Adrenal gland (tissue), 5 donors: ENCODE measurements around the gene ASB1.

Source experiments
- POLR2A ChIP-seq, 2 donors: fragments of 450-650 bp; IDR thresholded peaks; one replicate each; pipeline ENCODE4 v1.6.1; 2017; ENCODE audit warnings: antibody characterized with exemption in 2 of 2, mild to moderate bottlenecking in 2 of 2, moderate library complexity in 1 of 2
- TF ChIP-seq, protein P1 (sequence below), 6 experiments: fragments of 450-650 bp in 4 of 6; fragments of 200-600 bp in 2 of 6; sonication (generic) in 1 of 6; IDR thresholded peaks; 1 replicate in 5 of 6; 2 replicates in 1 of 6; pipeline versions ENCODE4 v1.5.1 to v1.8.0; 2016 to 2021; ENCODE audit warnings: antibody characterized with exemption in 6 of 6, mild to moderate bottlenecking in 2 of 6, moderate library complexity in 1 of 6
- donor health status: DM: no; HTN: no; CAD: no.

DNA sequence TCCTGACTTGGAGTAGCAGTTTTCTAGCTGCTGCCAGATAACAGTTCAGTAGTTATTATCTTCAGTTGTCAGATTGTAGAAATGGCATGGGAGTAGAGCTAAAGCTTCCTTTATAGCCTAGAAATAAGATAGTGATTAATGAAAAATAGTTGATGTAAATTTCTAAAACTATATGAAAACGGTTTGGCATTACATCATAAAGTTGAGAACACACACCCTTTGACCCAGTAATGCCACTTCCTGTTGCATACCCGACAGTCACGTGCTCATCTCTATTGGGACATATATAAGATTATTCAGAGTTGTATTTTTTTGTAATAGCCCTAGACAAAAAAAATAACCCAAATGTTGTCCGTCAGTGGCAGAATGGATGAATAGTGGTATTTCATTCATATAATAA is 39.4 kb upstream of the ASB1 start:
- TF ChIP-seq, protein P1, sequence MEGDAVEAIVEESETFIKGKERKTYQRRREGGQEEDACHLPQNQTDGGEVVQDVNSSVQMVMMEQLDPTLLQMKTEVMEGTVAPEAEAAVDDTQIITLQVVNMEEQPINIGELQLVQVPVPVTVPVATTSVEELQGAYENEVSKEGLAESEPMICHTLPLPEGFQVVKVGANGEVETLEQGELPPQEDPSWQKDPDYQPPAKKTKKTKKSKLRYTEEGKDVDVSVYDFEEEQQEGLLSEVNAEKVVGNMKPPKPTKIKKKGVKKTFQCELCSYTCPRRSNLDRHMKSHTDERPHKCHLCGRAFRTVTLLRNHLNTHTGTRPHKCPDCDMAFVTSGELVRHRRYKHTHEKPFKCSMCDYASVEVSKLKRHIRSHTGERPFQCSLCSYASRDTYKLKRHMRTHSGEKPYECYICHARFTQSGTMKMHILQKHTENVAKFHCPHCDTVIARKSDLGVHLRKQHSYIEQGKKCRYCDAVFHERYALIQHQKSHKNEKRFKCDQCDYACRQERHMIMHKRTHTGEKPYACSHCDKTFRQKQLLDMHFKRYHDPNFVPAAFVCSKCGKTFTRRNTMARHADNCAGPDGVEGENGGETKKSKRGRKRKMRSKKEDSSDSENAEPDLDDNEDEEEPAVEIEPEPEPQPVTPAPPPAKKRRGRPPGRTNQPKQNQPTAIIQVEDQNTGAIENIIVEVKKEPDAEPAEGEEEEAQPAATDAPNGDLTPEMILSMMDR (IDR thresholded peaks at IDR 0.05): no peak
- no peak for TF ChIP-seq POLR2A (IDR thresholded peaks at IDR 0.05)
